MCF 10A (cell line): ENCODE results near the gene TNRC18. TPM values are rescaled to one million over a fixed set of nuclear protein-coding genes. Genes with fewer than 3 reads are reported as not detected.

Experiments
- BruUV-seq: library from RNA; stranded (reverse); fragments of 400-500 nt; replicated peaks from 2 replicates; lab custom pipeline; 2021; lab: Mats Ljungman, UMichigan
- CTCF ChIA-PET: fragments of 300-600 bp; sonication (Branson Sonifier 250); formaldehyde crosslinking; extraction: SDS; loops from one replicate; lab custom pipeline; 2021; ENCODE audit warnings: antibody characterized with exemption, inconsistent platforms; lab: Yijun Ruan, JAX
- POLR2A ChIA-PET: fragments of 300-600, 350-650 bp; sonication (Branson Sonifier 250); formaldehyde crosslinking; extraction: SDS; loops from one replicate; lab custom pipeline; 2020; ENCODE audit warnings: antibody characterized with exemption, inconsistent platforms; lab: Yijun Ruan, JAX
- DNase-seq: peaks from one replicate; pipeline ENCODE4 v3.0.0-alpha.2; 2018; ENCODE audit not compliant: unreplicated experiment
- H3K27ac Mint-ChIP-seq: one replicate; pipeline ENCODE4 v1.8.0; 2022; ENCODE audit warnings: mild to moderate bottlenecking, low read depth, mixed read lengths; ENCODE audit not compliant: unreplicated experiment
- H3K27me3 Mint-ChIP-seq: one replicate; pipeline ENCODE4 v1.8.0; 2022; ENCODE audit warnings: mixed read lengths; ENCODE audit not compliant: insufficient read depth, unreplicated experiment
- H3K36me3 Mint-ChIP-seq: one replicate; pipeline ENCODE4 v1.8.0; 2022; ENCODE audit warnings: mild to moderate bottlenecking, moderate library complexity, mixed read lengths; ENCODE audit not compliant: insufficient read depth, unreplicated experiment
- H3K4me1 Mint-ChIP-seq: one replicate; pipeline ENCODE4 v1.8.0; 2022; ENCODE audit warnings: mixed read lengths; ENCODE audit not compliant: insufficient read depth, unreplicated experiment
- H3K4me3 Mint-ChIP-seq: one replicate; pipeline ENCODE4 v1.8.0; 2022; ENCODE audit warnings: mild to moderate bottlenecking, moderate library complexity, mixed read lengths; ENCODE audit not compliant: unreplicated experiment
- H3K9me3 Mint-ChIP-seq: one replicate; pipeline ENCODE4 v1.8.0; 2022; ENCODE audit warnings: mixed read lengths; ENCODE audit not compliant: unreplicated experiment
- CTCF ChIP-seq: fragments of 200-600 bp; IDR thresholded peaks from one replicate; pipeline ENCODE4 v1.8.0; 2022; ENCODE audit warnings: antibody characterized with exemption, mild to moderate bottlenecking; ENCODE audit not compliant: unreplicated experiment
- intact Hi-C: fragments of 100-400 bp; cut with micrococcal nuclease; formaldehyde crosslinking; loops from 2 replicates; pipeline ENCODE4 v1.14.1; 2022
- total RNA-seq: library from RNA; stranded (reverse); gene quantifications from 2 replicates; pipeline ENCODE4 v1.2.3, GENCODE V29; 2022

Gene TNRC18
- total RNA-seq, 1 experiment from 2014 or later = 132 TPM

- CTCF ChIA-PET = interaction anchor here (0.8 to 1.1 kb wide), 3 partner anchors 14 to 20 kb away, joined by 3 to 5 read pairs (median 3); no protein-coding TSS in a partner anchor
These were observed 43.1 kb downstream of the TNRC18 start for GRCh38 chr7:5380350-5381070.

GRCh38 chr7:5379546-5379945 lies 44.1 kb downstream of the TNRC18 start:
- POLR2A ChIA-PET = interaction anchor here (0.6 to 0.9 kb wide), 2 partner anchors 18 to 46 kb away, joined by 3 read pairs; no protein-coding TSS in a partner anchor
- intact Hi-C loops = no loop called here
- CTCF ChIA-PET = interaction anchor here (1.1 kb wide), 1 partner anchor 13 kb away, joined by 5 read pairs; no protein-coding TSS in a partner anchor

More at GRCh38 chr7:5380350-5381070, 43.1 kb downstream of the TNRC18 start:
- no peak for TF ChIP-seq CTCF
- intact Hi-C loops = no loop called here
- no peaks in the 10 kb centered on the region for H3K27me3 Mint-ChIP-seq
- no peaks in the 10 kb centered on the region for H3K9me3 Mint-ChIP-seq
- H3K27ac Mint-ChIP-seq = no peak overlapping the region
- no peak overlapping the region for H3K4me3 Mint-ChIP-seq
- BruUV-seq = no TSS peak
- no peak for DNase-seq
- POLR2A ChIA-PET = interaction anchor here (0.6 to 0.9 kb wide), 2 partner anchors 17 to 45 kb away, joined by 3 read pairs; no protein-coding TSS in a partner anchor
- H3K36me3 Mint-ChIP-seq = peaks cover 40% of the 10 kb centered on the region
- H3K4me1 Mint-ChIP-seq = peaks cover 7% of the 10 kb centered on the region

GRCh38 chr7:5377816-5378215 lies 45.8 kb downstream of the TNRC18 start:
- ChIA-PET POLR2A (no interaction called here), CTCF (no interaction called here)
- Mint-ChIP-seq H3K9me3 (no peaks in the 10 kb centered on the region), H3K4me3 (no peak overlapping the region), H3K27me3 (no peaks in the 10 kb centered on the region), H3K36me3 (peaks cover 42% of the 10 kb centered on the region), H3K4me1 (peaks cover 7% of the 10 kb centered on the region), H3K27ac (no peak overlapping the region)
- no peak for DNase-seq
- BruUV-seq = no TSS peak
- intact Hi-C loops = no loop called here
- no peak for TF ChIP-seq CTCF

More at GRCh38 chr7:5379546-5379945, 44.1 kb downstream of the TNRC18 start:
- Mint-ChIP-seq H3K27me3 (no peaks in the 10 kb centered on the region), H3K9me3 (no peaks in the 10 kb centered on the region), H3K4me1 (peaks cover 7% of the 10 kb centered on the region), H3K4me3 (no peak overlapping the region), H3K27ac (no peak overlapping the region), H3K36me3 (peaks cover 36% of the 10 kb centered on the region)
- no peak for DNase-seq
- BruUV-seq = no TSS peak
- no peak for TF ChIP-seq CTCF

GRCh38 chr7:5377279-5377678 lies 46.4 kb downstream of the TNRC18 start:
- no peak for TF ChIP-seq CTCF
- DNase-seq = no peak
- Mint-ChIP-seq H3K4me3 (no peak overlapping the region), H3K4me1 (peaks cover 7% of the 10 kb centered on the region), H3K27ac (no peak overlapping the region), H3K27me3 (no peaks in the 10 kb centered on the region), H3K9me3 (no peaks in the 10 kb centered on the region), H3K36me3 (peaks cover 48% of the 10 kb centered on the region)
- ChIA-PET POLR2A (no interaction called here), CTCF (interaction anchor here (0.6 kb wide), 1 partner anchor 181 kb away, joined by 3 read pairs; no protein-coding TSS in a partner anchor)
- no TSS peak for BruUV-seq
- intact Hi-C loops = no loop called here
